PC-9 (cell line): ENCODE data around the gene CLDN16. TPM values are rescaled to one million over a fixed set of nuclear protein-coding genes. Genes with fewer than 3 reads are reported as not detected.
A peak's percentile ranks its signal among the peaks of the same experiment; 100 is the strongest.

Experiments used
- BruUV-seq: library from RNA; stranded (reverse); fragments of 400-500 nt; replicated peaks from 2 replicates; lab custom pipeline; 2021; lab: Mats Ljungman, UMichigan
- CTCF ChIA-PET: fragments of 300-600 bp; sonication (Branson Sonifier 250); formaldehyde crosslinking; loops from one replicate; lab custom pipeline; 2022; ENCODE audit warnings: antibody characterized with exemption; lab: Charles Lee
- POLR2A ChIA-PET: fragments of 300-600 bp; sonication (Branson Sonifier 250); formaldehyde crosslinking; loops from one replicate; lab custom pipeline; 2022; ENCODE audit warnings: antibody characterized with exemption; ENCODE audit not compliant: unreplicated experiment; lab: Charles Lee
- DNase-seq, 2 experiments: peaks; one replicate each; pipeline versions ENCODE4 v3.0.0 to v3.0.0-alpha.2; 2015 to 2022; ENCODE audit warnings: mixed read lengths in 1 of 2
- H2AFZ ChIP-seq: fragments of 200-600 bp; sonication (generic); 2 replicates; pipeline ENCODE4 v1.8.1; 2017; ENCODE audit warnings: antibody characterized with exemption
- H3F3A ChIP-seq: fragments of 200-600 bp; sonication (generic); 2 replicates; pipeline ENCODE4 v1.8.1; 2017; ENCODE audit warnings: antibody characterized with exemption, mild to moderate bottlenecking, low read depth; ENCODE audit not compliant: insufficient read depth
- H3K27ac ChIP-seq: fragments of 200-600 bp; sonication (generic); 2 replicates; pipeline ENCODE4 v1.6.1; 2016; ENCODE audit warnings: mixed run types
- H3K27me3 ChIP-seq: fragments of 200-600 bp; sonication (generic); 2 replicates; pipeline ENCODE4 v1.6.1; 2016; ENCODE audit warnings: low read depth, mixed run types; ENCODE audit not compliant: insufficient read depth
- H3K36me3 ChIP-seq: fragments of 200-600 bp; sonication (generic); 2 replicates; pipeline ENCODE4 v1.6.1; 2016; ENCODE audit warnings: low read depth, mixed run types
- H3K4me1 ChIP-seq: fragments of 200-600 bp; sonication (generic); replicated peaks from 2 replicates; pipeline ENCODE4 v1.6.1; 2016; ENCODE audit warnings: mixed run types; ENCODE audit not compliant: insufficient read depth
- H3K4me2 ChIP-seq: fragments of 200-600 bp; sonication (generic); 2 replicates; pipeline ENCODE4 v1.6.1; 2017; ENCODE audit warnings: mixed run types
- H3K4me3 ChIP-seq: fragments of 200-600 bp; sonication (generic); 2 replicates; pipeline ENCODE4 v1.6.1; 2016; ENCODE audit warnings: mixed run types
- H3K79me2 ChIP-seq: fragments of 200-600 bp; sonication (generic); 2 replicates; pipeline ENCODE4 v1.6.1; 2017; ENCODE audit warnings: low read depth, mixed run types
- H3K9me2 ChIP-seq: fragments of 200-600 bp; sonication (generic); 2 replicates; pipeline ENCODE4 v1.8.1; 2017; ENCODE audit warnings: mild to moderate bottlenecking; ENCODE audit not compliant: insufficient read depth
- H3K9me3 ChIP-seq: fragments of 200-600 bp; sonication (generic); 2 replicates; pipeline ENCODE4 v1.8.1; 2016; ENCODE audit warnings: low read depth; ENCODE audit not compliant: insufficient read depth
- H4K20me1 ChIP-seq: fragments of 200-600 bp; sonication (generic); 2 replicates; pipeline ENCODE4 v1.8.1; 2017; ENCODE audit not compliant: insufficient read depth
- CTCF ChIP-seq: fragments of 200-600 bp; sonication (generic); conservative IDR thresholded peaks from 2 replicates; pipeline ENCODE4 v1.6.1; 2017; ENCODE audit warnings: mixed run types, antibody characterized with exemption, mild to moderate bottlenecking, moderate library complexity
- EZH2 ChIP-seq: fragments of 200-600 bp; sonication (generic); IDR thresholded peaks from 2 replicates; pipeline ENCODE4 v1.8.0; 2017; ENCODE audit warnings: antibody characterized with exemption, low read depth
- intact Hi-C: fragments of 100-400 bp; cut with micrococcal nuclease; formaldehyde crosslinking; loops from one replicate; pipeline ENCODE4 v1.10.0; 2022; ENCODE audit not compliant: unreplicated experiment
- total RNA-seq: library from RNA; stranded (reverse); gene quantifications from 2 replicates; pipeline ENCODE4 v1.2.3, GENCODE V29; 2021

The CLDN16 gene
- total RNA-seq, 1 experiment from 2014 or later = 0.46 TPM

DNA sequence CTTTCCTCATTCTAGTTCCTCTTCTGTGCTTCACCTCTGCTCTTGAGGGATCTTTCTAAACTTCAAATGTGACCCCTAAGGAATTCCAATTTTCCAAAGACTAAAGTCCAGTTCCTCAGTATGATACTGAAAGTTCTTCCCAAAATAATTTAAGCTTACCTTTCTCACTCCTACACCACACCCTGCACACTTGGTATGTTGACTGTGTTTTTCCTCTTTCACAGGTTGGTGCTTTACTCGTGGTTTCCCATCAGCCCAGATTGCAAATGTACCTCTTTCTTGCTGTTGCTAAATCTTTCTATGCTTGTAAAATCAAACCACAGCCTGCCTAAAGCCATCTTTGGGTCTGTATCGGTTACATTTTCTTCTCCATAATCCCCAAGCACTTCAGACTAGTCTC lies 30.5 kb upstream of the CLDN16 start:
- H3K79me2 ChIP-seq = no peaks in the 10 kb centered on the region
- BruUV-seq = no TSS peak
- no peak for DNase-seq
- ChIA-PET CTCF (no interaction called here), POLR2A (no interaction called here)
- H3K9me3 ChIP-seq = peaks cover 7% of the 10 kb centered on the region; the same call in 1 of the 2 replicates
- no peak overlapping the region for H3K4me3 ChIP-seq
- intact Hi-C loops = no loop called here
- no peaks in the 10 kb centered on the region for H4K20me1 ChIP-seq
- no peak overlapping the region for H3K27ac ChIP-seq
- no peaks in the 10 kb centered on the region for H3F3A ChIP-seq
- no peaks in the 10 kb centered on the region for H3K9me2 ChIP-seq
- no peaks in the 10 kb centered on the region for H3K27me3 ChIP-seq
- no peak for TF ChIP-seq EZH2
- TF ChIP-seq CTCF = no peak
- H3K4me2 ChIP-seq = no peak overlapping the region
- H2AFZ ChIP-seq = peak overlapping the region; percentile 53; the same call in 1 of the 2 replicates
- H3K4me1 ChIP-seq = peaks cover 10% of the 10 kb centered on the region; the same call in 1 of the 2 replicates
- H3K36me3 ChIP-seq = no peaks in the 10 kb centered on the region

DNA sequence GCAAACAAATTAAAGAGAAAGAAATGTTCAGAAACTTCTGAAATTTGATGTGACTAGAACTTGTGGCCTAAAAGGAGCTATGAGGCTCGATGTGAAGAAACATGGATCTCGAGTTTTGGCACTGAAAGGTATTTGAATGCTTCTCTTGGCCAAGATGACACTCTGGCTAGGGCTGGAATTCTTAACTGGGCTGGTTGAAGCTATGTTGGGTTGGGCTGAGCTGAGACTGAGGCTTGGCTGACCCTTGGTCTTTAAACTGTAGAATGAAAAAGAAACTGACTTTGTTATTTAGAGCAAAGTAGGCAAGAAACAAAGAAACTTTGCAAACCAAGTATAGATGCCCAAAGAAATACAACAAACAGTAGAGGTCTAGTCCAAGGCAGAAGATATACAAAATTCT lies 28.1 kb upstream of the CLDN16 start:
- BruUV-seq = no TSS peak
- Histone ChIP-seq H3K27me3 (no peaks in the 10 kb centered on the region), H3K27ac (no peak overlapping the region), H3K4me2 (no peak overlapping the region), H3K4me1 (peaks cover 10% of the 10 kb centered on the region; the same call in 1 of the 2 replicates), H3K4me3 (no peak overlapping the region), H3K9me2 (no peaks in the 10 kb centered on the region), H3K36me3 (no peaks in the 10 kb centered on the region), H3F3A (no peaks in the 10 kb centered on the region), H4K20me1 (no peaks in the 10 kb centered on the region), H3K9me3 (no peaks in the 10 kb centered on the region), H3K79me2 (no peaks in the 10 kb centered on the region), H2AFZ (peak overlapping the region; percentile 63)
- intact Hi-C loops = no loop called here
- no peak for TF ChIP-seq EZH2
- no peak for TF ChIP-seq CTCF
- ChIA-PET CTCF (no interaction called here), POLR2A (no interaction called here)
- no peak for DNase-seq

DNA sequence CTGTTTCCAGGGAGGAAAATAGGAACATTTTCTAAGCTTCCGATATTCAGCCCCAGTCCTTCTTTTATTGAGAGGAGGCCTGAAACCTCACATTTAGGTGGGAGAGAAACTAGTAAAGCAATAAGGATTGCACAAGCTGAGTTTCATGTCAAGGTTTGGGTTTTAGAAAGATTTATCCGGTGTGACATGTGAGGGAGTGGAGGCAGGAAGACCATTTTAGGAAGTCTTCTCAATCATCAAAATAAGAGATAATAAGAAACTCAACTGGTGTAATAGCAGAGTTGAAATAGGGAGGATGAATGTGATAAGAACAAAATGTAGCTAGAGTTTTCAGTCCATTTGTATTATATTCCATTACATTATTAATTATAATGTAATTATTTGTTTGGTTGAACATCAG lies 27.7 kb upstream of the CLDN16 start:
- Histone ChIP-seq H3K36me3 (no peaks in the 10 kb centered on the region), H3K79me2 (no peaks in the 10 kb centered on the region), H2AFZ (peak overlapping the region; percentile 63), H3K9me3 (no peaks in the 10 kb centered on the region), H4K20me1 (no peaks in the 10 kb centered on the region), H3K4me3 (no peak overlapping the region), H3K4me1 (peaks cover 10% of the 10 kb centered on the region; the same call in 1 of the 2 replicates), H3F3A (no peaks in the 10 kb centered on the region), H3K4me2 (no peak overlapping the region), H3K27ac (no peak overlapping the region), H3K9me2 (no peaks in the 10 kb centered on the region), H3K27me3 (no peaks in the 10 kb centered on the region)
- no peak for TF ChIP-seq EZH2
- TF ChIP-seq CTCF = no peak
- intact Hi-C loops = no loop called here
- DNase-seq = no peak
- no TSS peak for BruUV-seq
- ChIA-PET CTCF (no interaction called here), POLR2A (no interaction called here)
